ENCODE measurements around the gene SPRED2.

Gene SPRED2

GRCh38 chr2:65413106-65413505, 19.3 kb downstream of the SPRED2 start:
- DNase-seq: no peak

GRCh38 chr2:65411056-65411795, 21.2 kb downstream of the SPRED2 start:
- no peak for DNase-seq

- no peak for DNase-seq
Measured at GRCh38 chr2:65409045-65409444, 23.4 kb downstream of the SPRED2 start.

GRCh38 chr2:65407240-65407639, 25.2 kb downstream of the SPRED2 start:
- DNase-seq: no peak

- DNase-seq: no peak
Measured at GRCh38 chr2:65404988-65405697, 27.3 kb downstream of the SPRED2 start.

- DNase-seq: no peak
Measured at GRCh38 chr2:65403529-65403915, 28.9 kb downstream of the SPRED2 start.

- DNase-seq: no peak
Measured at GRCh38 chr2:65402780-65403528, 29.4 kb downstream of the SPRED2 start.

GRCh38 chr2:65402323-65402722, 30.1 kb downstream of the SPRED2 start:
- DNase-seq: no peak

GRCh38 chr2:65397122-65397521, 35.3 kb downstream of the SPRED2 start:
- DNase-seq: peak in 1 of 2 donors; percentile 14

- DNase-seq: no peak
Measured at GRCh38 chr2:65396348-65397026, 35.9 kb downstream of the SPRED2 start.

- DNase-seq: no peak
Measured at GRCh38 chr2:65395621-65396347, 36.6 kb downstream of the SPRED2 start.

GRCh38 chr2:65393743-65394422, 38.5 kb downstream of the SPRED2 start:
- no peak for DNase-seq

GRCh38 chr2:65393046-65393445, 39.4 kb downstream of the SPRED2 start:
- DNase-seq: no peak

GRCh38 chr2:65392609-65393008, 39.8 kb downstream of the SPRED2 start:
- DNase-seq: no peak

- peak in 1 of 2 donors; percentile 40 for DNase-seq
Measured at GRCh38 chr2:65390134-65390533, 42.3 kb downstream of the SPRED2 start.

GRCh38 chr2:65389476-65389875, 42.9 kb downstream of the SPRED2 start:
- no peak for DNase-seq

GRCh38 chr2:65388596-65389390, 43.6 kb downstream of the SPRED2 start:
- DNase-seq: no peak

GRCh38 chr2:65388051-65388531, 44.3 kb downstream of the SPRED2 start:
- DNase-seq: no peak

GRCh38 chr2:65386989-65387388, 45.4 kb downstream of the SPRED2 start:
- no peak for DNase-seq

- no peak for DNase-seq
Measured at GRCh38 chr2:65386344-65386743, 46.1 kb downstream of the SPRED2 start.

Data from stimulated activated CD4-positive, alpha-beta T cell treated with anti-CD3 and anti-CD28 coated beads, Interleukin-2, amount 100 ng/mL, for 24 hours (primary cell).